Fibroblast of mammary gland (primary cell): ENCODE results near the gene IL17RD.

Experiments
- DNase-seq: peaks from one replicate; pipeline ENCODE4 v3.0.0-alpha.2; 2010; ENCODE audit warnings: low read depth
- H3K4me3 ChIP-seq: 2 replicates; pipeline ENCODE4 v1.5.1; 2011; ENCODE audit warnings: low read depth, mild to moderate bottlenecking, low read length, moderate library complexity; ENCODE audit not compliant: control insufficient read depth
- CTCF ChIP-seq: conservative IDR thresholded peaks from 2 replicates; pipeline ENCODE4 v1.5.1; 2011; ENCODE audit warnings: low read depth, low read length, inconsistent platforms; ENCODE audit not compliant: control insufficient read depth, insufficient read depth

The IL17RD gene

DNA sequence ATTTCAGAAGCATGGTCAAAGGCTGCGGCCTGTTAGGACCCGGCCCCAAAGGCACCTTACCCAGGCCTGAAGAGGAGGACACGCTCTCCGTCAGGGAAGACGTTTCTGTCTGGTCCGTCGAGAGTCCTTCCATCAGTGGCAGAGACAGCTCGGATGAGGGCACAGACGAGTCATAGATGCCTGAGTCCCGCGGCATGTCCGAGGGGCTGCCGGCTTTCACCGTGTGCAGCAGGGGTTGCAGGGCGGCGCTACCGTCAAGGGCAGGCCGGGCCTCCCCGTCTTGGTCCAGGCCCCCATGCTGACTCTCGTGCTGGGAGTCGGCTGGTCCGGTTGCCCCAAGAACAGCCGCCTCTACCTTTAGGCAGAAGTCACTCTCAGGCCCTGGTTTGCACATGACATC is 67.6 kb downstream of the IL17RD start:
- H3K4me3 ChIP-seq: no peak overlapping the region
- DNase-seq: no peak
- no peak for TF ChIP-seq CTCF

DNA sequence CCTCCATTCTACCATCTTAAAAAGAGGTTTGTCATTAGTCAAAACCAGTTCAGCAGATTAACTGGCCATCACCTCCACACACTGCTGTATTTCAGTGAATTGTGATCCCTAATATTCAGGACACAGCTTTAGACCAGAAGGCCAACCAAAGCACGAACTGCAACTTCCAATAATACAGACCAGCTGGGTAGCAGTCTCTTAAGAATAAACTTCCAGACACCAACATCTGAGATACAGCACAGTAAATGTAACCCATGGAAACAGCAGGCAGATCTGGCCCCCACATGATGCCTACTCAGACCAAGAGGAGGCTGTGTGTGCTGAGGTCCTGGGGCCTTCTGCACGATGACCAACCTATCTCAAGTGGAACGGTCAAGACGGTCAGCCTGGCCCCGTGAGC is 69.8 kb downstream of the IL17RD start:
- no peak overlapping the region for H3K4me3 ChIP-seq
- TF ChIP-seq CTCF: no peak
- no peak for DNase-seq

DNA sequence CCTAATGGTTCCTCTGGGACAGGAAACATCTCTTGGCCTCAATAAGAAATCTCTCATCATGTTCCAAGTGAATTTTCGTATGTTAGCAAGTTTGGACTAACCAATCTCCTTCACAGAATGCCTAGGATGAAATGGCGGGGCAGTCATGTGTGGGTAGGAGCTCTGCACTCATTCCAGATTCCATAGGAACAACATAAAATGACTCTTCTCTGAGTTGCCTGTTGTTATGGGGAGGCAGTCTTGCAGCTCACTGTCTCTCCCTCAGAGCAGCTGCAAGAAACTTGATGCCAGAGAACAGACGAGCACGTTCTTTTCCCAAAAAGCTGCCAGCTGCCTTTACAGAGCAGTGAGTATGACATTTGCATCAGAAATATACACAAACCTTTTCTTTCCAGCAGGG is 70.6 kb downstream of the IL17RD start:
- no peak for TF ChIP-seq CTCF
- no peak overlapping the region for H3K4me3 ChIP-seq
- DNase-seq: peak; percentile 73

GRCh38 chr3:57093971-57094535 is 71.1 kb downstream of the IL17RD start:
- no peak for DNase-seq
- no peak overlapping the region for H3K4me3 ChIP-seq

DNA sequence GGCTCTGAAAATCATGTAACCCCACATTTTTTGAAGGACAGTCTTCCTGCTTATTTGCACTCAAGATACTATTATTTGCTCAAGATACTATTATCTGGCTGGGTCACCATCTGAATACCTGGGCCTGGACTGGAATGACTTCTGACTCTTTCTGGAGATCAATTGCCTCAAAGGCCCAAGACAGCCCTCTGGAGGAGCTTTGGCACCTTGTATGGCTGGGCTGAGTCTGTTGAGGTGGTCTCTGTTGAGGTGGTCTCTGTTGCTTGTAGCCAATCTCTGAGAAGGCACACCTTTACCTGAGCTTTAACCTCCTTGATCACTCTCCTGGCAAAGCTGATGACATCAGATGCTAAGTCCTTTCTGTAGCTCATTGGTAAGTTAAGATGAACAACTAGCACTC is 71.7 kb downstream of the IL17RD start:
- no peak overlapping the region for H3K4me3 ChIP-seq
- DNase-seq: no peak
- TF ChIP-seq CTCF: no peak

More at GRCh38 chr3:57093971-57094535, 71.1 kb downstream of the IL17RD start:
- TF ChIP-seq CTCF: no peak

- TF ChIP-seq CTCF: no peak
- no peak overlapping the region for H3K4me3 ChIP-seq
- peak; percentile 64 for DNase-seq
Observed at GRCh38 chr3:57091521-57092273, 73.5 kb downstream of the IL17RD start.
